ENCODE data around the gene PRSS53.

The PRSS53 gene

DNA sequence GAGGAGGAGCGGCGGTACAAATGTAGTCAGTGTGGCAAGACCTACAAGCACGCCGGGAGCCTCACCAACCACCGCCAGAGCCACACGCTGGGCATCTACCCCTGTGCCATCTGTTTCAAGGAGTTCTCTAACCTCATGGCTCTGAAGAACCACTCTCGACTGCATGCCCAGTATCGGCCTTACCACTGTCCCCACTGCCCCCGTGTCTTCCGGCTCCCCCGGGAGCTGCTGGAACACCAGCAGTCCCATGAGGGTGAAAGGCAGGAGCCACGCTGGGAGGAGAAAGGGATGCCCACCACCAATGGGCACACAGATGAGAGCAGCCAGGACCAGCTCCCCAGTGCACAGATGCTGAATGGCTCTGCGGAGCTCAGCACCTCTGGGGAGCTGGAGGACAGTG is 11.7 kb downstream of the PRSS53 start:
- no peak for DNase-seq

GRCh38 chr16:31076319-31076718 is 12.4 kb downstream of the PRSS53 start:
- DNase-seq, result no peak

- DNase-seq, result no peak
These were observed 13.9 kb downstream of the PRSS53 start for GRCh38 chr16:31074814-31075183.

GRCh38 chr16:31073970-31074813 is 14.6 kb downstream of the PRSS53 start, which contains the start of the genes ZNF646 and ZNF668:
Gene ZNF646, plus strand, starts transcription at chr16:31074422. Its CDS starts 1,903 bp downstream, at chr16:31076325.
Gene ZNF668, minus strand, starts transcription at chr16:31074240. Its CDS starts 9,781 bp downstream, at chr16:31064459.
- peak; percentile 95 for DNase-seq

GRCh38 chr16:31073142-31073969 is 15.4 kb downstream of the PRSS53 start:
- peak; percentile 26 for DNase-seq

- no peak for DNase-seq
These were observed 16.1 kb downstream of the PRSS53 start for GRCh38 chr16:31072540-31073141.

DNA sequence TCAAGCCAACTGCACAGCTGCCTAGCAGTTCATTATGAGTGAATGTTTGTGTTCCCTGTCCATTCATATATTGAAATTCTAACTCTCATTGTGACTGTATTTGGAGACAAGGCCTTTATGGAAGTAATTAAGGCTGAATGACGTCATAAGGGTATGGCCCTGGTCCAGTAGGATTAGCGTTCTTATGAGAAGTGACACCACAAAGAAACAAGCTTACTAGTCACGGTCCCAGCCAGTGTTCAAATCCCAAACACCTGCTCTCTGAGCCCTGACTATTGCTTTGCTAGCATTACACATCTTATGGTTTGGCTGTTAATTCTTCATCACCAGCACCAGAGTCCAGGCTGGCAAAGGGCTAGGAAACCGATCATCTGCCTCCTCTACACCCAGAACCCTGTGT is 16.9 kb downstream of the PRSS53 start:
- DNase-seq, result no peak

GRCh38 chr16:31067342-31067741 is 21.4 kb downstream of the PRSS53 start:
- no peak for DNase-seq

- no peak for DNase-seq
These were observed 23.8 kb downstream of the PRSS53 start for GRCh38 chr16:31064882-31065461.

DNA sequence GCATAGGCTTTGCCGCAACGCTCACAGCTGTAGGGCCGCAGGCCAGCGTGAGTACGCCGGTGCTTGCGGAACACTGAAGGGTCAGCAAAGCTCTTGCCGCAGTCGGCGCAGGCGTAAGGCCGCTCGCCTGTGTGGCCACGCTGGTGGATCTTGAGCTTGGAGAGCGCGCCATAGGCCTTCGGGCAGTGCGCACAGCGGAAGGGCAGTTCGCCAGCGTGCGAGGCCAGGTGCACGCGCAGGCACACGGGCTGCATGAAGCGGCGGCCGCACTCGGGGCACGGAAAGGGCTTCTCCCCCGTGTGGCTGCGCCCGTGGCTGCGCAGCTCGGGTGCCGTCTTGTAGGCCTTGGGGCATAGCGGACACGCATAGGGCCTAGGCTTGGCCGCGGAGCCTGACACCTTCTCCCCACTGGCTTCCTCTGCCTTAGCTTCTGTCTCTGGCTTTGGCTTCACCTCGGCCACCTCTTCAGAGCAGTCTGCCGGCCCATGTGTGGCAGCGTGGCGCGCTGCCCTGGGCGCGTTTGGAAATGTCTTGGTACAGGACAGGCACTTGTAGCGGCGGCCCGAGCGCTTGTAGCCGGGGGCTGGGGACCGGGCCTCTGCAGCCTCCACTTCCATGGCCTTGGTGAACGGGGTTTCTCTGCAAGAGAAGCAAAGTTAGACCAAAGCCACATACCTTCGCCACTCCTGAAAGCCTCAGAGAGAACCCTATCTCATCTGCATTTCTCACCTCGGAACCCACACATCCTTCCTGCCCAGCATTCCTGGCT is 24.7 kb downstream of the PRSS53 start:
- no peak for DNase-seq

DNA sequence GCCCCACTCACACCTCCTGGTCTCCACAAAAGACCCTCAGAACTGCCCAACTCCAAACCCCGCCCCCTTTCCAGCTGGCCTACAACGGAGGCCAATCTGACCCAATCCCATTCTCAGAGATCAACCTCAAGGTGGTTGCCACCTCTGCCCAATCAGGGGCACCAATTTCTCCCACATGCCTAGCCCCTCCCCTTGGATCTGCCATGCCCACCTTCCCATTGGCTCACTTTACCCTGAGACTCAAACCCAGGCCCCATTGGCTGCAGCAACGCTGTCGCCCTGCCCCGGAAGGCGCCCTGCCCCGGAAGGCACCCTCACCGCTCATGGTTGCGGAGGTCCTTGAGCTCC is 25.3 kb downstream of the PRSS53 start:
- DNase-seq, result no peak

- DNase-seq, result no peak
These were observed 26.8 kb downstream of the PRSS53 start for GRCh38 chr16:31061813-31062440.

DNA sequence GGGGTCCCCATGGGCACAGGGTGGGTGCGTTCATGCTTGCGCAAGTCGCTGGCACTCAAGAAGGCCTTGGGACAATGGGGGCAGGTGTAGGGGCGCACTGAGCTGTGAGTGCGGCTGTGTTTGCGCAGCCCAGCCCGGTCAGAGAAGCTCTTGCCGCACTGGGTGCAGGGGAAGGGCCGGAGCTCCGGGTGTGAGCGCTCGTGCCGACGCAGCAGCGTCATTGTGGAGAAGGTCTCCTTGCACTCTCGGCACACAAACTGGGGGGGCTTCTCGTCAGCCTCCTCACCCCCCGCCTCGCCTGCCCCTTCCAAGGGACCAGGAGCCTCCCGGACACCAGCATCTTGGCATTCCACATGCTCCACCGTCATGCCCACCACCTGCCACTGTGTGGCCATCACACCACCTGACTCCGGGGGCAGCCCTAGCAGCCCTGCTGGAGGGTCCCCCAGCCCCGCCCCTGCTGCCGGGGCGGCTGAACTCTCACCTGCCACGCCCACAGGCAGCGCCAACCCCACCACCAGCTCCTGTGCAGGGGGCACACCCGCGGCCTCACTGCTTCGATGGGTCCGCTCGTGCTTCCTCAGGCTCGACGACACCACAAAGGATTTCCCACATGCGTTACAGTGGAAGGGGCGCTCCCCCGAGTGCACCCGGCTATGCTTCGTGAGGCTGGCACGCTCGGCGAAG is 27.5 kb downstream of the PRSS53 start:
- DNase-seq, result no peak

- no peak for DNase-seq
These were observed 33.1 kb downstream of the PRSS53 start for GRCh38 chr16:31055613-31056012.

GRCh38 chr16:31052114-31052513 is 36.6 kb downstream of the PRSS53 start:
- DNase-seq, result no peak

DNA sequence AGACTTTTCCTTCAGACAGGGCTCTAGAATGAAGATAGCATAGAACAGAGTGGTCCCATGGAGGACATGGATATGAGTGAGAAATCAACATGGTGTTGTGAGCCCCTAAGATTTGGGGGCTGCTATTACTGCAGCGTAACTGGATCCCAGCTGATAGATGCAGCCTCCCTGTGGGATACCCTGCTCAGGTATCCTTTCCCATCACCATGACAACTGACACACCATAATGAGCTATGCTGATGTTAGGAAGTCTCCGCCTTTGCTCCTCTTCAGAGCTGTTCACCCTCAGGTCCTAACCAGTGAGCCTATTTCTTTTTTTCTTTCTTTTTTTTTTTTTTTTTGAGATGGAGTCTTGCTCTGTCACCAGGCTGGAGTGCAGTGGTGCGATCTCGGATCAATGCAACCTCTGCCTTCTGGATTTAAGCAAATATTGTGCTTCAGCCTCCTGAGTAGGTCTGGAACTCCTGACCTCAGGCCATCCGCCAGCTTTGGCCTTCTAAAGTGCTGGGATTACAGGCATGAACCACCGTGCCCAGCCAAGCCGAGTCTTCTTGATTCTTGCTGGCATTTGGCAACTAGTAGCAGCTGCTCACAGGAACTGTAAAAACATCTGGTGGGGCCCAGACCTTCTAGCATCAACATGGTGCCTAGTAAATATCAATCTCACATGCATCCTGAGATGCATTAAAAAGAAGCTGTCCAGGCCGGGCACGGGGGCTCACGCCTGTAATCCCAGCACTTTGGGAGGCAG is 38.3 kb downstream of the PRSS53 start:
- DNase-seq, result no peak

GRCh38 chr16:31043898-31044481 is 44.8 kb downstream of the PRSS53 start:
- DNase-seq, result no peak

GRCh38 chr16:31043352-31043751 is 45.4 kb downstream of the PRSS53 start:
- DNase-seq, result no peak

DNA sequence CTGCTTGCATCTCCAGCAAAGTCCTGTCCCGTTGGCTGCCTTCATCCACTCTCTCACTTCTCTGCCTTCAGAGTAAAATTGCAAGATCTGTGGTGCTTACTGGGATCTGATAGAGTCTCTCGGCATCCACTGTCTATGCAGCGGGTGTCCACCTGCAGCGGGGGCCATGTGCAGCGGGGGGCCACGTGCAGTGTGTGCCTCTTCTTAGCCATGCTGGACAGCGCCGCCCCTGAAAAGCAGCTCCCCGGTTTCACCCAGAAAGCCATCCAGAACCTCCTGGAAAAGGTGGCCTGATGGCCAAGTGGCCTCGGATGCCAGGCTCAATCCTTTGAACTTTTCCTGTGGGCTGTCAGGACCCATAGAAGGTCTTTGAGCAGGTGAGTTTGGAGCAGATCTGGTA is 45.9 kb downstream of the PRSS53 start:
- no peak for DNase-seq

DNA sequence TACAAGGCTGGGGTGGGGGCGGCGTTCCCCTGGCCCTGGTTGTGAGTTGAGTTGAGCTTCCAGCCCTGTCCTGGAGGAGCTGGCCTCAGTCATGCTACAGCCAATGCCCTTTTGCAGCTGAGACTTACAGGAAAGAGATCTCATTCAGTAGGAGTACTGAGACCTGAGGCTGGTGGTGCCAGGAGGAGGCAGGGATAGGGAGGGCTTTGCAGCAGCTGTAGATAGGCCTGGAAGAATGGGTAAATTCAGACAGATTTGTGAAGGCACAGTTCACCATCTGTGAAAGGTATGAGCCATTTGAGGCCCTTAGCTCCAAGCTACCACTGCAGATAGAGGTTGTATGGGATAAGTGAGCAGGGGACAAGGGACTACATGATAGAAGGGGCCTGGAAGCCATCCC is 49.8 kb downstream of the PRSS53 start:
- no peak for DNase-seq

Data from NCI-H1417 treated with DMSO at 0.1 percent for 48 hours (cell line).